Mammary epithelial cell (primary cell): ENCODE measurements around the gene GRB14.

ENCODE experiments used
- EZH2 ChIP-seq: IDR thresholded peaks from 2 replicates; pipeline ENCODE4 v1.6.1; 2012; ENCODE audit warnings: low read length, inconsistent platforms, borderline replicate concordance
- TF ChIP-seq, protein P1 (sequence below), 2 donors: IDR thresholded peaks in 1 of 2; conservative IDR thresholded peaks in 1 of 2; 2 replicates each; pipeline ENCODE4 v1.5.1; 2011 to 2012; ENCODE audit warnings: inconsistent platforms in 2 of 2, low read length in 2 of 2, mild to moderate bottlenecking in 2 of 2, control low read depth in 1 of 2, low read depth in 1 of 2; ENCODE audit not compliant: insufficient read depth in 1 of 2; ENCODE audit errors: extremely low read depth in 1 of 2

DNA sequence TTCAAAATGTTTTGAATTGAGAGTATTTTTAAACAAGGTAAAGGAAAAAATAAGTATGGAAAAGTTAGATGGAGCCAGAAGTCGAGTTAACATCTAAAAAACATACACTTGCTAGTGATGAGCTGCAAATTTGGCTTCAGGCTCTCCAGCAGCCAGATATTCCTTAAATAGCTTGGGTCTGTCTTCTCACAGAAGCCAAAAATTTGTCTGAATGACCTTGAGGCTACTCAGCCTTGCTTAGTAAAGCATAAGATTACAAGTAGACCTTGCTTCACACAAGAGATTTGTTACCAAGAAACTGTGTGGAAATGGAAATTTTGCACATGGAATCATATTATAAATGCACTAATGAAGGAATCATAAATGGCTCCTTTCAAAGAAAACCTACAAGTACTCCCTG, 40.8 kb upstream of the GRB14 start:
- TF ChIP-seq, protein P1, sequence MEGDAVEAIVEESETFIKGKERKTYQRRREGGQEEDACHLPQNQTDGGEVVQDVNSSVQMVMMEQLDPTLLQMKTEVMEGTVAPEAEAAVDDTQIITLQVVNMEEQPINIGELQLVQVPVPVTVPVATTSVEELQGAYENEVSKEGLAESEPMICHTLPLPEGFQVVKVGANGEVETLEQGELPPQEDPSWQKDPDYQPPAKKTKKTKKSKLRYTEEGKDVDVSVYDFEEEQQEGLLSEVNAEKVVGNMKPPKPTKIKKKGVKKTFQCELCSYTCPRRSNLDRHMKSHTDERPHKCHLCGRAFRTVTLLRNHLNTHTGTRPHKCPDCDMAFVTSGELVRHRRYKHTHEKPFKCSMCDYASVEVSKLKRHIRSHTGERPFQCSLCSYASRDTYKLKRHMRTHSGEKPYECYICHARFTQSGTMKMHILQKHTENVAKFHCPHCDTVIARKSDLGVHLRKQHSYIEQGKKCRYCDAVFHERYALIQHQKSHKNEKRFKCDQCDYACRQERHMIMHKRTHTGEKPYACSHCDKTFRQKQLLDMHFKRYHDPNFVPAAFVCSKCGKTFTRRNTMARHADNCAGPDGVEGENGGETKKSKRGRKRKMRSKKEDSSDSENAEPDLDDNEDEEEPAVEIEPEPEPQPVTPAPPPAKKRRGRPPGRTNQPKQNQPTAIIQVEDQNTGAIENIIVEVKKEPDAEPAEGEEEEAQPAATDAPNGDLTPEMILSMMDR (conservative IDR thresholded peaks at IDR 0.05 in 1 of 2, IDR thresholded peaks at IDR 0.05 in 1 of 2; ENCODE audit: extremely low read depth in 1 of 2, insufficient read depth in 1 of 2, low read depth in 1 of 2, low read length in 2 of 2), result no peak
- no peak for TF ChIP-seq EZH2
